ENCODE results near the gene PI3.

GRCh38 chr20:45223136-45223535, 48.4 kb downstream of the PI3 start:
- TF ChIP-seq CTCF (IDR thresholded peaks at IDR 0.05; ENCODE audit: low read depth, low read length, missing input control) (no peak), MAX (IDR thresholded peaks at IDR 0.05) (no peak), GABPA (IDR thresholded peaks at IDR 0.05 in 1 of 2, conservative IDR thresholded peaks at IDR 0.05 in 1 of 2) (no peak), EGR1 (IDR thresholded peaks at IDR 0.05; ENCODE audit: low read depth in 2 of 2) (no peak), YY1 (IDR thresholded peaks at IDR 0.05) (no peak), ZBTB33 (IDR thresholded peaks at IDR 0.05) (no peak), HNF4G (IDR thresholded peaks at IDR 0.05) (no peak), RXRA (IDR thresholded peaks at IDR 0.05) (no peak)
